Calu3 (cell line): ENCODE measurements around the gene TMEM260. TPM values are rescaled to one million over a fixed set of nuclear protein-coding genes. Genes with fewer than 3 reads are reported as not detected.
"Not testable (repeated sequence)": the region's sequence is repeated elsewhere in the genome, so short reads cannot be mapped to it uniquely, and the experiment has no call there.

ENCODE experiments used
- BruUV-seq: library from RNA; stranded (reverse); fragments of 400-500 nt; replicated peaks from 2 replicates; lab custom pipeline; 2021; lab: Mats Ljungman, UMichigan
- CTCF ChIA-PET: fragments of 300-600 bp; sonication (Branson Sonifier 250); formaldehyde crosslinking; loops from one replicate; lab custom pipeline; 2022; ENCODE audit warnings: antibody characterized with exemption; lab: Charles Lee
- DNase-seq: peaks from one replicate; pipeline ENCODE4 v3.0.0; 2022
- H3K27ac Mint-ChIP-seq: one replicate; pipeline ENCODE4 v1.8.0; 2022; ENCODE audit warnings: mixed read lengths; ENCODE audit not compliant: unreplicated experiment
- H3K27me3 Mint-ChIP-seq: one replicate; pipeline ENCODE4 v1.8.0; 2022; ENCODE audit warnings: mixed read lengths; ENCODE audit not compliant: unreplicated experiment
- H3K36me3 Mint-ChIP-seq: one replicate; pipeline ENCODE4 v1.8.0; 2022; ENCODE audit warnings: mild to moderate bottlenecking, moderate library complexity, mixed read lengths; ENCODE audit not compliant: insufficient read depth, unreplicated experiment
- H3K4me1 Mint-ChIP-seq: one replicate; pipeline ENCODE4 v1.8.0; 2022; ENCODE audit warnings: mild to moderate bottlenecking, low read depth, mixed read lengths; ENCODE audit not compliant: unreplicated experiment
- H3K4me3 Mint-ChIP-seq: one replicate; pipeline ENCODE4 v1.8.0; 2022; ENCODE audit warnings: mild to moderate bottlenecking, low read depth, moderate library complexity, mixed read lengths; ENCODE audit not compliant: unreplicated experiment
- H3K9me3 Mint-ChIP-seq: one replicate; pipeline ENCODE4 v1.8.0; 2022; ENCODE audit warnings: low read depth, mixed read lengths; ENCODE audit not compliant: unreplicated experiment
- intact Hi-C: fragments of 100-400 bp; cut with micrococcal nuclease; formaldehyde crosslinking; loops from one replicate; pipeline ENCODE4 v1.10.0; 2022; ENCODE audit not compliant: unreplicated experiment
- total RNA-seq: library from RNA; stranded (reverse); gene quantifications from 2 replicates; pipeline ENCODE4 v1.2.3, GENCODE V29; 2022
- TF ChIP-seq, protein P1 (sequence below): fragments of 200-600 bp; IDR thresholded peaks from one replicate; pipeline ENCODE4 v1.8.0; 2022; ENCODE audit warnings: antibody characterized with exemption; ENCODE audit not compliant: unreplicated experiment

The TMEM260 gene
- total RNA-seq, 1 experiment from 2014 or later = 18.3 TPM

- no peaks in the 10 kb centered on the region for H3K27me3 Mint-ChIP-seq
- no peaks in the 10 kb centered on the region for H3K4me1 Mint-ChIP-seq
- intact Hi-C loops = no loop called here
- no peaks in the 10 kb centered on the region for H3K9me3 Mint-ChIP-seq
- H3K36me3 Mint-ChIP-seq = no peaks in the 10 kb centered on the region
- BruUV-seq = no TSS peak
- peak; percentile 15 for DNase-seq
- CTCF ChIA-PET = no interaction called here
- H3K27ac Mint-ChIP-seq = no peak overlapping the region
- TF ChIP-seq, protein P1, sequence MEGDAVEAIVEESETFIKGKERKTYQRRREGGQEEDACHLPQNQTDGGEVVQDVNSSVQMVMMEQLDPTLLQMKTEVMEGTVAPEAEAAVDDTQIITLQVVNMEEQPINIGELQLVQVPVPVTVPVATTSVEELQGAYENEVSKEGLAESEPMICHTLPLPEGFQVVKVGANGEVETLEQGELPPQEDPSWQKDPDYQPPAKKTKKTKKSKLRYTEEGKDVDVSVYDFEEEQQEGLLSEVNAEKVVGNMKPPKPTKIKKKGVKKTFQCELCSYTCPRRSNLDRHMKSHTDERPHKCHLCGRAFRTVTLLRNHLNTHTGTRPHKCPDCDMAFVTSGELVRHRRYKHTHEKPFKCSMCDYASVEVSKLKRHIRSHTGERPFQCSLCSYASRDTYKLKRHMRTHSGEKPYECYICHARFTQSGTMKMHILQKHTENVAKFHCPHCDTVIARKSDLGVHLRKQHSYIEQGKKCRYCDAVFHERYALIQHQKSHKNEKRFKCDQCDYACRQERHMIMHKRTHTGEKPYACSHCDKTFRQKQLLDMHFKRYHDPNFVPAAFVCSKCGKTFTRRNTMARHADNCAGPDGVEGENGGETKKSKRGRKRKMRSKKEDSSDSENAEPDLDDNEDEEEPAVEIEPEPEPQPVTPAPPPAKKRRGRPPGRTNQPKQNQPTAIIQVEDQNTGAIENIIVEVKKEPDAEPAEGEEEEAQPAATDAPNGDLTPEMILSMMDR = no peak
- H3K4me3 Mint-ChIP-seq = no peak overlapping the region
These were observed 106.8 kb downstream of the TMEM260 start for GRCh38 chr14:56686416-56686815.

GRCh38 chr14:56687123-56687522 lies 107.5 kb downstream of the TMEM260 start:
- BruUV-seq = no TSS peak
- no peaks in the 10 kb centered on the region for H3K4me1 Mint-ChIP-seq

DNA sequence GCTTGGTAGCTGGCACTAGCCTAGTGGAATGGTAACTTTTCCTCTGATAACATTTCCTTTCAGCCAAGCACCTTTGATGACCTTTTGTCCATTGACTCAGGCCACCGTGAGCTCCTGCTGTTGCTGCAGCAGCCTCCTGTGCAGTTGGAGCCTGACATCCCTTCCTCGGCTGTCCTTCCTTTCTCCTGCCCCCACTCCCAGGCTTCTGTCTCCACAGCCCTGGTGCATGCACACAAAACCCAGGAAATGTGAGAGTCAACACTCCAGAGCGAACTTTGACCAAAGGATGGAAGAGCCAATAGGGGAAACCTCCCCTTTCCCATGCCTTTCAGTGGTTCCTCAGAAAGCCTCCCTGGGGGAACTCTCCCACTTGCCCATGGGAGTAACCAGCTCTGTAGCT lies 115.0 kb downstream of the TMEM260 start:
- Mint-ChIP-seq H3K36me3 (no peaks in the 10 kb centered on the region), H3K4me3 (no peak overlapping the region), H3K27ac (no peak overlapping the region), H3K9me3 (no peaks in the 10 kb centered on the region), H3K4me1 (no peaks in the 10 kb centered on the region), H3K27me3 (peaks cover 46% of the 10 kb centered on the region)
- CTCF ChIA-PET = no interaction called here
- DNase-seq = no peak
- intact Hi-C loops = no loop called here
- TF ChIP-seq, protein P1 = no peak
- no TSS peak for BruUV-seq

More at GRCh38 chr14:56687123-56687522, 107.5 kb downstream of the TMEM260 start:
- H3K27ac Mint-ChIP-seq = no peak overlapping the region
- TF ChIP-seq, protein P1 = no peak
- H3K4me3 Mint-ChIP-seq = no peak overlapping the region
- DNase-seq = no peak
- intact Hi-C loops = no loop called here
- peaks cover 3% of the 10 kb centered on the region for H3K27me3 Mint-ChIP-seq
- CTCF ChIA-PET = no interaction called here
- no peaks in the 10 kb centered on the region for H3K36me3 Mint-ChIP-seq
- H3K9me3 Mint-ChIP-seq = no peaks in the 10 kb centered on the region

DNA sequence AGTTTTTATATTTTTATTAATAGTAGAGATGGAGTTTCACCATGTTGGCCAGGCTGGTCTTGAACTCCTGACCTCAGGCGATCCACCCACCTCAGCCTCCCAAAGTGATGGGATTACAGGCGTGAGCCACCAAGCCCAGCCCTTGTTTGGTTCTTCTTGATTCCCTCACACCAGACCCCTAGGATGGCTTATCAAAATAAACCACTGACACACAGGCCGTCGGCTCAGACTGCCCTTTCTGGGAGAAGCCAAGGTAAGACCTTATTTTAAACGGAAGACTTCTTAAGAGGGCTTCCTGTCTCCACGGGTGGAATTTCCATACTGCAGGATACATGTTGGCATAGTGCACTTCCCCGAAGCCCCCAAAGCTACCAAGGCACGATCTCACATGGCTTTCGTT lies 115.6 kb downstream of the TMEM260 start:
- intact Hi-C loops, H3K27ac Mint-ChIP-seq, BruUV-seq, DNase-seq, H3K9me3 Mint-ChIP-seq, CTCF ChIA-PET, H3K4me3 Mint-ChIP-seq, H3K4me1 Mint-ChIP-seq, H3K36me3 Mint-ChIP-seq: not testable (repeated sequence)
- peaks cover 46% of the 10 kb centered on the region for H3K27me3 Mint-ChIP-seq

Other genes starting within 250 kb of the TMEM260 start
- gene OTX2, start 230.7 kb downstream of the TMEM260 start, total RNA-seq = not detected in 2 replicates